Measurements from ENCODE around the gene PTPN2.
A peak's percentile ranks its signal among the peaks of the same experiment; 100 is the strongest.

Gene PTPN2

GRCh38 chr18:12879840-12880540, 4.0 kb downstream of the PTPN2 start:
- ChIA-PET POLR2A (interaction anchor here (0.6 kb wide), 2 partner anchors 168 to 733 kb away, joined by 3 to 4 read pairs; no protein-coding TSS in a partner anchor), CTCF (interaction anchor here (0.9 to 1.7 kb wide), 4 partner anchors 9 to 153 kb away, joined by 3 to 8 read pairs (median 5); no protein-coding TSS in a partner anchor)
- no peak for TF ChIP-seq ZNF138 (tag by site-specific recombination; IDR thresholded peaks at IDR 0.05; ENCODE audit: borderline replicate concordance)
- no peak for TF ChIP-seq ZNF645 (tag by site-specific recombination; IDR thresholded peaks at IDR 0.05)
- no peak for TF ChIP-seq ZNF792 (tag by site-specific recombination; IDR thresholded peaks at IDR 0.05)
- TF ChIP-seq ZNF518A (tag by site-specific recombination; conservative IDR thresholded peaks at IDR 0.05; ENCODE audit: low read depth) = no peak
- TF ChIP-seq ZBTB20 (tag by site-specific recombination; IDR thresholded peaks at IDR 0.05) = no peak
- 0 out of 2 replicates have a peak, but pooled peaks have one; percentile 27 for TF ChIP-seq ZFHX2 (tag by site-specific recombination; conservative IDR thresholded peaks at IDR 0.05)
- no peak for TF ChIP-seq BCL6B (tag by site-specific recombination; IDR thresholded peaks at IDR 0.05)
- TF ChIP-seq REPIN1 (tag by site-specific recombination; IDR thresholded peaks at IDR 0.05; ENCODE audit: low read depth) = no peak
- peak; percentile 63 for TF ChIP-seq ZIC2 (tag by site-specific recombination; IDR thresholded peaks at IDR 0.05)
- no peak for TF ChIP-seq ZNF514 (tag by site-specific recombination; IDR thresholded peaks at IDR 0.05)
- TF ChIP-seq MEIS1 (CRISPR knock-in tag; IDR thresholded peaks at IDR 0.05; ENCODE audit: borderline replicate concordance) = no peak
- no peak for TF ChIP-seq ZNF37A (tag by site-specific recombination; IDR thresholded peaks at IDR 0.05)
- TF ChIP-seq FEZF1 (tag by site-specific recombination; IDR thresholded peaks at IDR 0.05) = peak; percentile 77
- no peak for TF ChIP-seq ZNF19 (tag by site-specific recombination; IDR thresholded peaks at IDR 0.05; ENCODE audit: low read depth)
- no peak for TF ChIP-seq REST (tag by site-specific recombination; IDR thresholded peaks at IDR 0.05)
- TF ChIP-seq PRDM6 (tag by site-specific recombination; IDR thresholded peaks at IDR 0.05) = peak; percentile 91
- no peak for TF ChIP-seq ZBTB11 (tag by site-specific recombination; conservative IDR thresholded peaks at IDR 0.05; ENCODE audit: low read depth)
- no peak for TF ChIP-seq ZNF670 (tag by site-specific recombination; IDR thresholded peaks at IDR 0.05; ENCODE audit: low read depth)
- no peak for TF ChIP-seq ZNF529 (tag by site-specific recombination; IDR thresholded peaks at IDR 0.05; ENCODE audit: insufficient replicate concordance)
- no peak for TF ChIP-seq BCL11A (tag by site-specific recombination; IDR thresholded peaks at IDR 0.05; ENCODE audit: low read depth)
- TF ChIP-seq ZNF24 (tag by site-specific recombination; IDR thresholded peaks at IDR 0.05) = no peak

More at GRCh38 chr18:12879840-12880540, 4.0 kb downstream of the PTPN2 start:
- Histone ChIP-seq H3K36me3 (ENCODE audit: control insufficient read depth in 2 of 2, insufficient read depth in 1 of 2, low read length in 2 of 2) (no peaks in the 10 kb centered on the region), H3K4me1 (ENCODE audit: control insufficient read depth, insufficient read depth, low read length) (peaks cover 22% of the 10 kb centered on the region), H3K4me3 (ENCODE audit: low read depth, low read length) (no peak overlapping the region), H3K9me3 (ENCODE audit: control insufficient read depth, insufficient read depth, low read depth, low read length) (no peaks in the 10 kb centered on the region), H3K27ac (ENCODE audit: extremely low read depth, low read depth, low read length) (no peak overlapping the region)
